Osteoblast (primary cell): ENCODE data around the gene MDM2. TPM values are rescaled to one million over a fixed set of nuclear protein-coding genes. Genes with fewer than 3 reads are reported as not detected.

Experiments used
- DNase-seq: peaks from one replicate; pipeline ENCODE4 v3.0.0; 2011; ENCODE audit warnings: low spot score, mixed read lengths; ENCODE audit not compliant: insufficient read length; ENCODE audit errors: missing footprints
- H2AFZ ChIP-seq: 2 replicates; pipeline ENCODE4 v1.6.0; 2011; ENCODE audit warnings: mild to moderate bottlenecking, low read length
- H3K27ac ChIP-seq: 2 replicates; pipeline ENCODE4 v1.5.1; 2011; ENCODE audit warnings: mild to moderate bottlenecking, low read depth, low read length, moderate library complexity
- H3K27me3 ChIP-seq: 2 replicates; pipeline ENCODE4 v1.6.0; 2012; ENCODE audit warnings: mild to moderate bottlenecking, control low read depth, inconsistent platforms, low read length, moderate library complexity; ENCODE audit not compliant: insufficient read depth
- H3K36me3 ChIP-seq: 2 replicates; pipeline ENCODE4 v1.5.1; 2011; ENCODE audit warnings: mild to moderate bottlenecking, low read length, control low read depth, moderate library complexity; ENCODE audit not compliant: insufficient read depth
- H3K4me1 ChIP-seq: 2 replicates; pipeline ENCODE4 v1.5.1; 2011; ENCODE audit warnings: mild to moderate bottlenecking, low read length, control low read depth, moderate library complexity; ENCODE audit not compliant: insufficient read depth
- H3K4me2 ChIP-seq: 2 replicates; pipeline ENCODE4 v1.6.0; 2011; ENCODE audit warnings: mild to moderate bottlenecking, low read length; ENCODE audit not compliant: insufficient read depth
- H3K4me3 ChIP-seq: fragments of 200-600 bp; sonication (generic); 3 replicates; pipeline ENCODE4 v1.5.1; 2012; ENCODE audit warnings: mild to moderate bottlenecking, low read length, inconsistent platforms; ENCODE audit not compliant: insufficient read depth
- H3K79me2 ChIP-seq: 2 replicates; pipeline ENCODE4 v1.6.0; 2012; ENCODE audit warnings: mild to moderate bottlenecking, low read length, control low read depth, inconsistent platforms; ENCODE audit not compliant: insufficient read depth
- H3K9me3 ChIP-seq: 2 replicates; pipeline ENCODE4 v1.5.1; 2011; ENCODE audit warnings: low read depth, low read length, control low read depth
- H4K20me1 ChIP-seq: 2 replicates; pipeline ENCODE4 v1.6.0; 2012; ENCODE audit warnings: mild to moderate bottlenecking, low read length, control low read depth; ENCODE audit not compliant: insufficient read depth
- total RNA-seq: library from RNA; depleted of rRNA; stranded (reverse); fragments of >200 nt; gene quantifications from 2 replicates; pipeline ENCODE4 v1.2.3, GENCODE V29; 2012
- TF ChIP-seq, protein P1 (sequence below): IDR thresholded peaks from 2 replicates; pipeline ENCODE4 v1.5.1; 2011; ENCODE audit warnings: mild to moderate bottlenecking, low read depth, low read length, moderate library complexity; ENCODE audit errors: extremely low read depth

Gene MDM2
- total RNA-seq, 1 donor: 225 TPM

DNA sequence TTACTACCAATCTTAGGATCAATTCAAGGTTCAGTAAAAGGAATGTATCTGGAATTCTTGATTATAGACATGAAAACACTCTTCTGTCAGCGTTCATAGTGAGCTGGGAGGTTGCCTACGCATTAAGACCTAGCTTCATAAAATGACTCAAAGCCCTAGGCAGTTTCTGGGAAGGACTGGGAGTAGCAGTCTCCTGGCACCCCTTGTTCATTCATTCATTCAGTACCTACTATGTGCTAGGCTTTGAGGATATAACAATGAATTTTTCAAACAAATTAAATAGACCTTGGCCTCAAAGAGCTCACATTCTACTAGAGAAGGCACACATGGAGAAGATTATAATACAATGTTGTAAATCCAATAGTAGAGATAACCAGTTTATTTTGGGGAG is 46.1 kb downstream of the MDM2 start:
- no peaks in the 10 kb centered on the region for H3K4me1 ChIP-seq
- no peaks in the 10 kb centered on the region for H3K36me3 ChIP-seq
- no peaks in the 10 kb centered on the region for H3K9me3 ChIP-seq
- H3K4me2 ChIP-seq: no peak overlapping the region
- DNase-seq: no peak
- H2AFZ ChIP-seq: no peak overlapping the region
- no peaks in the 10 kb centered on the region for H3K27me3 ChIP-seq
- H3K27ac ChIP-seq: no peak overlapping the region
- H4K20me1 ChIP-seq: no peaks in the 10 kb centered on the region
- TF ChIP-seq, protein P1, sequence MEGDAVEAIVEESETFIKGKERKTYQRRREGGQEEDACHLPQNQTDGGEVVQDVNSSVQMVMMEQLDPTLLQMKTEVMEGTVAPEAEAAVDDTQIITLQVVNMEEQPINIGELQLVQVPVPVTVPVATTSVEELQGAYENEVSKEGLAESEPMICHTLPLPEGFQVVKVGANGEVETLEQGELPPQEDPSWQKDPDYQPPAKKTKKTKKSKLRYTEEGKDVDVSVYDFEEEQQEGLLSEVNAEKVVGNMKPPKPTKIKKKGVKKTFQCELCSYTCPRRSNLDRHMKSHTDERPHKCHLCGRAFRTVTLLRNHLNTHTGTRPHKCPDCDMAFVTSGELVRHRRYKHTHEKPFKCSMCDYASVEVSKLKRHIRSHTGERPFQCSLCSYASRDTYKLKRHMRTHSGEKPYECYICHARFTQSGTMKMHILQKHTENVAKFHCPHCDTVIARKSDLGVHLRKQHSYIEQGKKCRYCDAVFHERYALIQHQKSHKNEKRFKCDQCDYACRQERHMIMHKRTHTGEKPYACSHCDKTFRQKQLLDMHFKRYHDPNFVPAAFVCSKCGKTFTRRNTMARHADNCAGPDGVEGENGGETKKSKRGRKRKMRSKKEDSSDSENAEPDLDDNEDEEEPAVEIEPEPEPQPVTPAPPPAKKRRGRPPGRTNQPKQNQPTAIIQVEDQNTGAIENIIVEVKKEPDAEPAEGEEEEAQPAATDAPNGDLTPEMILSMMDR: no peak
- H3K4me3 ChIP-seq: no peak overlapping the region
- no peaks in the 10 kb centered on the region for H3K79me2 ChIP-seq

DNA sequence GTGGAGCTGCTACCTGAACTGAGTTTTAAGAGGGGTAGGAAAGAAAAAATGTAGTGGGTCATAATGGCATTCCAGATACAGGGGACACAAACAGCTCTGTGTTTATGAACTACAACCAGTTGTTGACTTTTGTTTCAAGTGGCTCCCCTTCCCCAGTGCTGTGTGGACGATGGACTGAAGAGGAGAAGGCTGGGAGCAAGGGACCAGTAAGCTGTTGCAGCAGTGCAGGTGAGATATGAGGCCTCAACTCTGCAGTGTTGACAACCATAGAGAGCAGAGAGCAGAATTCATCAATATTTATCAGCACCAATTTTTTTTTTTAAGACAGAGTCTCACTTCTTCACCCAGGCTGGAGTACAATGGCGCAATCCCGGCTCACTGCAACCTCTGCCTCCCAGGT is 46.6 kb downstream of the MDM2 start:
- no peak for DNase-seq
- H3K4me1 ChIP-seq: no peaks in the 10 kb centered on the region
- no peak overlapping the region for H3K4me3 ChIP-seq
- H4K20me1 ChIP-seq: no peaks in the 10 kb centered on the region
- H3K27ac ChIP-seq: no peak overlapping the region
- no peaks in the 10 kb centered on the region for H3K36me3 ChIP-seq
- no peak overlapping the region for H2AFZ ChIP-seq
- H3K9me3 ChIP-seq: no peaks in the 10 kb centered on the region
- no peaks in the 10 kb centered on the region for H3K27me3 ChIP-seq
- TF ChIP-seq, protein P1: no peak
- no peaks in the 10 kb centered on the region for H3K79me2 ChIP-seq
- no peak overlapping the region for H3K4me2 ChIP-seq

DNA sequence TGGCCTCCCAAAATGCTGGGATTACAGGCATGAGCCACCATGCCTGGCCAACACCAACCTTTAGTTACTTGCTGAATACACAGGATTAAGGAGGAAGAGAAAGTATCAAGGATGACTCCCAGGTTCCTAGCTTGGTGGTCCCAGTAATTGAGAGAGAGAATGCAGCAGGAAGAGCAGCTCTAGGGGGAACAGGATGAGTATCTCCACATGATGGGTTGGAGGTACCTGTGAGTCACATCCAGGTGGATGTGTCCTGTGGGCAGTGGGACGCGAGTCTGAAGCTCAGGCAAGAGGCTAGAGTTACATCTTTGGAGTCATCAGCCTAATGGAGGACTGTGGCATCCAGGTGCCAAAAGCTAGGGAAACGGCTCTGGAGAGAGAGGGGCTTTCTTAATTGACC is 47.1 kb downstream of the MDM2 start:
- TF ChIP-seq, protein P1: no peak
- Histone ChIP-seq H3K4me3 (no peak overlapping the region), H3K27ac (no peak overlapping the region), H3K36me3 (no peaks in the 10 kb centered on the region), H3K9me3 (no peaks in the 10 kb centered on the region), H2AFZ (no peak overlapping the region), H4K20me1 (no peaks in the 10 kb centered on the region), H3K27me3 (no peaks in the 10 kb centered on the region), H3K4me2 (no peak overlapping the region), H3K4me1 (no peaks in the 10 kb centered on the region), H3K79me2 (no peaks in the 10 kb centered on the region)
- DNase-seq: no peak

DNA sequence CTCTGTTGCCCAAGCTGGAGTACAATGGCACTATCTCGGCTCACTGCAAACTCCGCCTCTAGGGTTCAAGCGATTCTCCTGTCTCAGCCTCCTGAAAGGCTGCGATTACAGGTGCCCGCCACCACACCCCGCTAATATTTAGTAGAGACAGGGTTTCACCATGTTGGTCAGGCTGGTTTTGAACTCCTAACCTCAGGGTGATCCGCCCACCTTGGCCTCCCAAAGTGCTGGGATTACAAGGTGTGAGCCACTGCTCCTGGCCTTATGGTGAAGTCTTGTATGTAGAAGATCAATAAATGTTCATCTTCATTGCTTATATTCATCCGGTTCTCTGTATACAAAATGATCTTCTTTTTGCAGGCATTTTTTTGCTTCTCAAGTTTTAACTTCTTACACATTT is 47.8 kb downstream of the MDM2 start:
- DNase-seq: no peak
- Histone ChIP-seq H3K27me3 (no peaks in the 10 kb centered on the region), H4K20me1 (no peaks in the 10 kb centered on the region), H3K4me1 (no peaks in the 10 kb centered on the region), H3K79me2 (no peaks in the 10 kb centered on the region), H2AFZ (no peak overlapping the region), H3K4me2 (no peak overlapping the region), H3K36me3 (no peaks in the 10 kb centered on the region), H3K4me3 (no peak overlapping the region), H3K27ac (no peak overlapping the region), H3K9me3 (no peaks in the 10 kb centered on the region)
- TF ChIP-seq, protein P1: no peak
